Heart right ventricle (tissue), 16 donors: ENCODE measurements around the gene FANK1. TPM values are rescaled to one million over a fixed set of nuclear protein-coding genes. Genes with fewer than 3 reads are reported as not detected.
"Not testable (repeated sequence)": the region's sequence is repeated elsewhere in the genome, so short reads cannot be mapped to it uniquely, and the experiment has no call there.

Experiments
- ATAC-seq, 8 donors: fragments of 200-7000 bp; cut with Tn5 transposase; one replicate each; pipeline ENCODE4 v1.9.1; 2020; ENCODE audit warnings: mild to moderate bottlenecking in 8 of 8, moderate library complexity in 8 of 8, moderate number of reproducible peaks in 1 of 8
- DNase-seq, 2 donors: peaks; one replicate each; pipeline ENCODE4 v3.0.0-alpha.2; 2020
- H3K27ac ChIP-seq, 10 donors: fragments of 200-600 bp; sonication (generic) in 2 of 10; one replicate each; pipeline versions ENCODE4 v1.5.0 to v1.8.0; 2020 to 2022; ENCODE audit warnings: mild to moderate bottlenecking in 3 of 10
- H3K27me3 ChIP-seq, 7 donors: fragments of 200-600 bp; one replicate each; pipeline ENCODE4 v1.8.0; 2021 to 2022; ENCODE audit warnings: mild to moderate bottlenecking in 2 of 7
- H3K36me3 ChIP-seq, 9 donors: fragments of 200-600 bp; sonication (generic) in 1 of 9; one replicate each; pipeline versions ENCODE4 v1.5.0 to v1.8.0; 2020 to 2022; ENCODE audit warnings: mild to moderate bottlenecking in 2 of 9
- H3K4me1 ChIP-seq, 9 donors: fragments of 200-600 bp; sonication (generic) in 1 of 9; one replicate each; pipeline versions ENCODE4 v1.5.0 to v1.8.0; 2020 to 2022; ENCODE audit warnings: mild to moderate bottlenecking in 4 of 9
- H3K4me3 ChIP-seq, 10 donors: fragments of 200-600 bp; sonication (generic) in 2 of 10; one replicate each; pipeline versions ENCODE4 v1.5.0 to v1.8.0; 2020 to 2022; ENCODE audit warnings: mild to moderate bottlenecking in 7 of 10, moderate library complexity in 2 of 10
- H3K9me3 ChIP-seq, 11 donors: fragments of 200-600 bp in 10 of 11; sonication (generic) in 2 of 11; one replicate each; pipeline versions ENCODE4 v1.5.0 to v1.8.0; 2013 to 2022; ENCODE audit warnings: mild to moderate bottlenecking in 2 of 11, control low read depth in 1 of 11, moderate library complexity in 1 of 11
- CTCF ChIP-seq, 9 donors: fragments of 200-600 bp; sonication (generic) in 2 of 9; IDR thresholded peaks; one replicate each; pipeline versions ENCODE4 v1.5.0 to v1.8.0; 2021 to 2022; ENCODE audit warnings: antibody characterized with exemption in 9 of 9, mild to moderate bottlenecking in 5 of 9, moderate library complexity in 1 of 9
- WGBS, 2 donors: extraction: QIAGEN DNeasy Blood & Tissue Kit; methylation state at CpG; one replicate each; pipeline ENCODE4 v1.1.7; 2013; ENCODE audit warnings: inconsistent platforms in 1 of 2; 5-methylcytosine and 5-hydroxymethylcytosine counted together
- intact Hi-C, 10 donors: fragments of 100-400 bp; cut with DNase I; formaldehyde crosslinking; loops; one replicate each; pipeline versions ENCODE4 v1.11.1 to v1.14.2; 2022
- polyA plus RNA-seq, 2 donors: library from polyadenylated mRNA; stranded (reverse); fragments of 200-250 nt; gene quantifications; one replicate each; pipeline ENCODE4 v1.2.3, GENCODE V29; 2013
- total RNA-seq, 10 donors: library from RNA; stranded (reverse); fragmentation: NEBNext Ultra II Directional in 3 of 10; extraction: Animal tissue kit (Norgen Biotek cat#: 25700) in 3 of 10; gene quantifications; one replicate each; pipeline versions ENCODE4 v1.2.1 to v1.2.4, GENCODE V29; 2021 to 2023
- donor health status: Arrhythmogenic right ventricular cardiomyopathy.
- donor health status: ischemic (EF 13 %, LVEDD 7.1; RV severe dilation, severe dysfunction).
- donor health status: healthy with polysubstance abuse.
- donor health status: DM: no; HTN: yes; CAD: no.
- donor health status: DM: no; HTN: no; CAD: no.
- donor health status: ischemic (EF 25% LVEDD 6.9; RV normal size, moderate dysfunction).
- donor health status: ischemic (EF 25% LVEDD 5.7; RV mildly dilated, moderate dysfunction).
- donor health status: healthy.
- donor health status: DM: yes; HTN: yes; CAD: no.
- donor health status: Ischemic cardiomyopathy.
- donor health status: ischemic (EF 35%, LVEDD 5.7; RV mildly dilated, moderate dysfunction).
- donor health status: nonischemic (EF 11% LVEDD 7.7; RV severe dilation, severe dysfunction).
- donor health status: DM: yes; HTN: yes; CAD: no.
- donor health status: PGD.
- donor health status: ischemic (EF 29% LVEDD 5.4; RV normal size, mild dysfunction).
- donor health status: nonischemic (EF 23%, LVEDD 6.1; RV moderate dilation, normal function).

The FANK1 gene
- total and polyA plus RNA-seq, 12 donors = 0.40 to 1.2 (median 0.68) TPM; not detected in 3

DNA sequence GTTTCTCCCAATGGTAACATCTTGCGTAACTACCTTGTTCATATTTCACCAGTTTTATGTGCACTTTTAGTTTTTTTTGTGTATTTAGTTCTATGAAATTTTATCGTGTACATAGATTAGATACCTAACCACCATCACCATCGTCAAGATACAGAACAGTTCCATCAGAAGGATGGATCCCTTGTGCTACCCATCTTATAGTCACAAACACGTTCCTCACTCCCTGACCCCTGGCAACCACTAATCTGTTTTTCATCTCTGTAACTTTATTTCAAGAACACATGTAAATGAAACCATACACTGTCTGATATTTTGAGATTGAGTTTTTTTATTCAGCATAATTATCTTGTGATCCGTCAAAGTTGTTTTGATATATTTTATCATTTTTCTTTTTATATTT is 29.9 kb downstream of the FANK1 start:
- no peaks in the 10 kb centered on the region for H3K27me3 ChIP-seq
- intact Hi-C loops = no loop called here
- H3K27ac ChIP-seq = no peak overlapping the region
- H3K4me1 ChIP-seq = no peaks in the 10 kb centered on the region
- no peak overlapping the region for H3K4me3 ChIP-seq
- peak in 1 of 8 donors; percentile 31 for ATAC-seq
- no peak for TF ChIP-seq CTCF (IDR thresholded peaks at IDR 0.05)
- H3K9me3 ChIP-seq = peaks cover 0 to 7% (median 0%) of the 10 kb centered on the region in 11 donors
- H3K36me3 ChIP-seq = no peaks in the 10 kb centered on the region
- no peak for DNase-seq
- 54 to 58% methylated on average over 5 of the region's 5 CpGs for WGBS, 2 donors

GRCh38 chr10:125927265-125927664 is 30.9 kb downstream of the FANK1 start:
- ATAC-seq, DNase-seq, H3K4me3 ChIP-seq, H3K27ac ChIP-seq, H3K36me3 ChIP-seq, H3K27me3 ChIP-seq, H3K4me1 ChIP-seq, intact Hi-C loops: not testable (repeated sequence)
- peaks cover 0 to 16% (median 0%) of the 10 kb centered on the region in 11 donors for H3K9me3 ChIP-seq
- 84 to 85% methylated on average over 5 of the region's 5 CpGs for WGBS, 2 donors

DNA sequence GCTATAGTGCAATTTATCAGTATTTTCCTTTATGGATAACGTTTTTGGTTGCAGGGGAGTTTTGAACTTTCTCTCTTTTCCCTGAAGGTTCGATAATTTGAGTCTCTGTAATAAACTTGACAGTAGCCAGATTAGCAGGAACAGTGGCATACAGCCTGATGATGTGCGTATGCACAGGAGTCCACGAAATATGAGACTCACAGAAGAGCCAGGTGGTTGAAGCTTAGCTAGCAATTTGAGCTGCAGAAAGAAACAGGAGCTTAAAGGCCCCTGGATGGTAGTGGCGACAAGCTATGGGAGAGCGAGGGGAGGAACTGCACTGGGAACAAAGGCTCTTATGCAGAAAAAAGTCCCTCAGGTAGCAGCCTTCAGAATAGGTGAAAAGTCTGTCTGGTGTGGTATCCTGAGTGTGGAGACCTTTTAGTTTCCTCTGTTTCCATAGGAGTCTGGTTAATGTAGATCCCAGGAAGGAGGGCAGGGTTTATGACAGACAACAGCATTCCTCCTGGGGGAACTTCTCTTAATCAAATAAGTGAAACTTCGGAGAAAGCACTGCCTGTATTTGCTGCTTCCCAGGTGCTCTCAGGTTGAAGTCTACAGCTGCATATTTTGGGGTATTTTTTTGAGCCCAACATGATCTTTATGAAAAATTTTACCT is 32.7 kb downstream of the FANK1 start:
- peaks cover 0 to 19% (median 0%) of the 10 kb centered on the region in 11 donors for H3K9me3 ChIP-seq
- ATAC-seq = no peak
- H3K36me3 ChIP-seq = no peaks in the 10 kb centered on the region
- no peaks in the 10 kb centered on the region for H3K4me1 ChIP-seq
- TF ChIP-seq CTCF (IDR thresholded peaks at IDR 0.05) = no peak
- no peak overlapping the region for H3K4me3 ChIP-seq
- WGBS, 2 donors = 86 to 87% methylated on average over 7 of the region's 7 CpGs
- intact Hi-C loops = no loop called here
- H3K27me3 ChIP-seq = no peaks in the 10 kb centered on the region
- no peak overlapping the region for H3K27ac ChIP-seq
- DNase-seq = no peak

DNA sequence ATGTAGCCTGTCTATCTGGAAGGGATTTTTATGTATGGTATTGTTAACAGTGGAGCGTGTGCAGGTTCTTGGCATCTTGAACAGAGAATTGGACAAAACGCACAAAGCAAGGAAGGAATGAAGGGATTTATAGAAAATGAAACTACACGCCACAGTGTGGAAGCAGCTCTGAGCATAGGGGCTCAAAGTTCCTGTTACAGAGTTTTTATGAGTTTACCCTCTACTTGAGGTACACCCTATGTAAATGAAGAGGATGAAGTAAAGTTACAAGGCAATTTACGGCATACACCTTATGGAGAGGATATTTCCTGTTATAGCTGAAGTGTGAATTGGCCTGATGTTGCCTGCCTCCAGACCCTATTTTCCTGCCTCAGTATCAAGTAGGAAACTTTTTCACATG is 33.3 kb downstream of the FANK1 start:
- H3K27ac ChIP-seq = no peak overlapping the region
- H3K4me3 ChIP-seq = no peak overlapping the region
- TF ChIP-seq CTCF (IDR thresholded peaks at IDR 0.05) = no peak
- no peaks in the 10 kb centered on the region for H3K27me3 ChIP-seq
- no peaks in the 10 kb centered on the region for H3K4me1 ChIP-seq
- DNase-seq (no peak), ATAC-seq (no peak)
- peaks cover 0 to 19% (median 0%) of the 10 kb centered on the region in 11 donors for H3K9me3 ChIP-seq
- no peaks in the 10 kb centered on the region for H3K36me3 ChIP-seq
- intact Hi-C loops = loop anchor here in 2 of 10 donors (5.0 kb wide), 1 partner anchor 573 kb away; no protein-coding TSS in a partner anchor
- WGBS, 2 donors = 89 to 93% methylated on average over 4 of the region's 4 CpGs

DNA sequence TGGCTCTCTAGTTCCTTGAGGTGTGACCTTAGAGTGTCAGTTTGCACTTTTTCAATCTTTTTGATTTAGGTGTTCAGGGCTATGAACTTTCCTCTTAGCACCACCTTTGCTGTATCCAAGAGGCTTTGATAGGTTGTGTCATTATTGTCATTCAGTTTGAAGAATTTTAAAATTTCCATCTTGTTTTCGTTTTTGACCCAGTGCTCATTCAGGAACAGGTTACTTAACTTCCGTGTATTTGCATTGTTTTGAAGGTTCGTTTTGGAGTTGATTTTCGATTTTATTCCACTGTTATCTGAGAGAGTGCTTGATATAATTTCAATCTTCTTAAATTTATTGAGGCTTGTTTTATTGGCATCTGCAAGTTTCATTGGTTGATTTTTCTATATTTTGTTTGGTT is 37.3 kb downstream of the FANK1 start:
- Histone ChIP-seq H3K36me3 (no peaks in the 10 kb centered on the region), H3K27me3 (no peaks in the 10 kb centered on the region), H3K27ac (no peak overlapping the region), H3K9me3 (peaks cover 0 to 19% (median 0%) of the 10 kb centered on the region in 11 donors), H3K4me3 (no peak overlapping the region), H3K4me1 (no peaks in the 10 kb centered on the region)
- no peak for ATAC-seq
- 63 to 72% methylated on average over 4 of the region's 4 CpGs for WGBS, 2 donors
- DNase-seq = no peak
- intact Hi-C loops = loop anchor here in 3 of 10 donors (2.0 to 5.0 kb wide), 2 partner anchors 59 to 569 kb away; no protein-coding TSS in a partner anchor
- TF ChIP-seq CTCF (IDR thresholded peaks at IDR 0.05) = no peak
